ENCODE data around the gene ARHGAP9. TPM values are rescaled to one million over a fixed set of nuclear protein-coding genes. Genes with fewer than 3 reads are reported as not detected.

ARHGAP9 gene
- total RNA-seq, 2 donors from 2014 or later: 32.0 to 32.5 TPM

DNA sequence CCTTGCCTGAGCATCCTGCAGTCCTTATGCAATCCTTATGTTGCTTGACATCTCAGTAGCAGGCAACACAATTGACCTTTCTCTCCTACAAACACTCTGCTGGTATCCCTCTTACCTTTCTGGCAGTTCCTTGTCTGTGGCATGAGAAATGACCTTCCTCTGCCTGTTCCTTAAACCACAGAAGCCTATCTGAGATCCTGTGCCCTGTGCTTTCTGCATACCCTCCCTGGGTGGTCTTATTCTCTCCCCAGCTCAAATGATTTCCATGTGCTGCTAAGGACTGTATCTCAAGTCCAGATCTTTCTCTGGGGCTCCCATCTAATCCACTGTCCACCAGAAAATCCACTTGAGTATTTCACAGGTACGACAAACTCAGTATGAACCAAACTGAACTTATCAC, 2.0 kb upstream of the ARHGAP9 start:
- no peak for ATAC-seq (ENCODE audit: insufficient number of reproducible peaks, low FRiP score, low read depth)
- Histone ChIP-seq H3K27me3 (replicated peaks; ENCODE audit: insufficient read depth) (no peaks in the 10 kb centered on the region), H3K9me3 (no peaks in the 10 kb centered on the region), H3K4me1 (ENCODE audit: control insufficient read depth in 1 of 2, low read depth in 2 of 2) (no peaks in the 10 kb centered on the region), H3K36me3 (no peaks in the 10 kb centered on the region), H3K27ac (no peak overlapping the region), H3K4me3 (no peak overlapping the region)
- no peak for DNase-seq (ENCODE audit: low spot score)
- TF ChIP-seq, protein P1, sequence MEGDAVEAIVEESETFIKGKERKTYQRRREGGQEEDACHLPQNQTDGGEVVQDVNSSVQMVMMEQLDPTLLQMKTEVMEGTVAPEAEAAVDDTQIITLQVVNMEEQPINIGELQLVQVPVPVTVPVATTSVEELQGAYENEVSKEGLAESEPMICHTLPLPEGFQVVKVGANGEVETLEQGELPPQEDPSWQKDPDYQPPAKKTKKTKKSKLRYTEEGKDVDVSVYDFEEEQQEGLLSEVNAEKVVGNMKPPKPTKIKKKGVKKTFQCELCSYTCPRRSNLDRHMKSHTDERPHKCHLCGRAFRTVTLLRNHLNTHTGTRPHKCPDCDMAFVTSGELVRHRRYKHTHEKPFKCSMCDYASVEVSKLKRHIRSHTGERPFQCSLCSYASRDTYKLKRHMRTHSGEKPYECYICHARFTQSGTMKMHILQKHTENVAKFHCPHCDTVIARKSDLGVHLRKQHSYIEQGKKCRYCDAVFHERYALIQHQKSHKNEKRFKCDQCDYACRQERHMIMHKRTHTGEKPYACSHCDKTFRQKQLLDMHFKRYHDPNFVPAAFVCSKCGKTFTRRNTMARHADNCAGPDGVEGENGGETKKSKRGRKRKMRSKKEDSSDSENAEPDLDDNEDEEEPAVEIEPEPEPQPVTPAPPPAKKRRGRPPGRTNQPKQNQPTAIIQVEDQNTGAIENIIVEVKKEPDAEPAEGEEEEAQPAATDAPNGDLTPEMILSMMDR (IDR thresholded peaks at IDR 0.05): no peak

DNA sequence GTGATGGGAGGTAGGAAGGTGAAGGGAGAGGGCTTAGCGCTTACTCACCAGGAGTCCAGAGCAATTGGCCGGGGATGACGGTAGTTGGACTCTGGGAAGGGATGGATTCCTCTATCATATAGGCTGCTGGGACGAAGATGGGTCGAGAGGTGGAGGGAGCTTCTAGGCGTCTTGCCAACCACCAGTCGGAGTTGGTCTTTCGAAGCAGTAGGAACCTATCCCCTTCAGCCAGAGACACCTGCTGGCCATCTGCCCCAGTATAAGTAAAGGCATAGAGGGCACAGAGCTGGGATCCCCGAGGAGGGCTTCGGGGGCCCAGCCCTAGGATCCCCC, 657 bp downstream of the ARHGAP9 start:
- H3K27ac ChIP-seq: peak overlapping the region in 1 of 2 donors; percentile 34
- no peak for DNase-seq (ENCODE audit: low spot score)
- no peaks in the 10 kb centered on the region for H3K9me3 ChIP-seq
- peaks cover 15 to 17% of the 10 kb centered on the region in 2 donors for H3K4me1 ChIP-seq (ENCODE audit: control insufficient read depth in 1 of 2, low read depth in 2 of 2)
- TF ChIP-seq, protein P1 (IDR thresholded peaks at IDR 0.05): no peak
- no peaks in the 10 kb centered on the region for H3K27me3 ChIP-seq (replicated peaks; ENCODE audit: insufficient read depth)
- no peak for ATAC-seq (ENCODE audit: insufficient number of reproducible peaks, low FRiP score, low read depth)
- H3K36me3 ChIP-seq: no peaks in the 10 kb centered on the region
- H3K4me3 ChIP-seq: no peak overlapping the region

DNA sequence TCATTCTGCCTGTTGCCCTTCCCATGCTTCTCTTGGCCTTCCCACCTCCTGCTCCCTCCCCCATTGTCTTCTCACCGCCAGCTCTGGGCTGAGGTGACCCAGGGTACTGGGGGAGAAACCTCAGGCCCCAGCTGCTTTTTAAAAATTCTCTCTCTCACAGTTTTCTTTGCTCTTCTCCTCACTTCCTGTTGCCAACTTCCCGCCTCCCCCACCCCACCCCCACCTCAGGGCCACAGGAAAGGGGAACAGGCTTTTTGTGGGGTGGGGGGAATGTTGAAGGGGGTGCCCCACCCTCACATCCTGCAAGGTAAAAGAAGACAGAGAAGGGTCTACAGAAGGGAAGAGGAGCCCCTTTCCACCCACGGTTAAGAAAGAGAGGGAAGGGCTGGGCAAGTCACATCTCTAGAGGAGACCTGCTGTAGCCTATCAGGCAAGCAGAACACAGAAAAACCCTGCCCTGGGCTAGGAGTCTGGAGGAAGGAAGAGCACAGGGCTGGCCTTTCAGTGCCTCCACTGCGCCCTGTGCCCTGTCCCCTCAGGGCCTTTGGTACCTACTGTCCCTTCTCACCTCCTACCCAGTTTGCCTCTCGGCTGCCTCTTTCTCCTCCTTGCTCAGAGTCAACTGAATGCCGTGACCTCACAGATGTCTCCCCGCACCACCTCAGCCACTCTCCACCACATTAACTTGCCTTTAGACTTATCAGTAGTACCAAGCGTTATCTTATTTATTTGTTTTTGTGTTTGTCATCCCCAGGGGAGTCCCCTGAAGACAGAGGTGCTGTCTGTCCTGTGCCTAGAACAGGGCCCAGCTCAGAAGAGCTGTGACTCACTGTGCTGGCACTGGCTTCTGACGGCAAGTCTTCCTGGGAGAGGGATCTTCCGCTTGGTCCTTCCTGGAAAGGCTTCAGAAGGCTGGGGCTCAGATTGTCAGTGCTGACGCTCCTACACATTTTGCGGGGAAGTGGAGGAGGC, 1.7 kb downstream of the ARHGAP9 start:
- peak overlapping the region; percentile 72 for H3K4me3 ChIP-seq
- DNase-seq (ENCODE audit: low spot score) (no peak), ATAC-seq (ENCODE audit: insufficient number of reproducible peaks, low FRiP score, low read depth) (no peak)
- H3K9me3 ChIP-seq: no peaks in the 10 kb centered on the region
- peak overlapping the region; percentile 17 to 34 for H3K27ac ChIP-seq
- H3K4me1 ChIP-seq (ENCODE audit: control insufficient read depth in 1 of 2, low read depth in 2 of 2): peaks cover 15 to 17% of the 10 kb centered on the region in 2 donors
- no peaks in the 10 kb centered on the region for H3K27me3 ChIP-seq (replicated peaks; ENCODE audit: insufficient read depth)
- H3K36me3 ChIP-seq: no peaks in the 10 kb centered on the region
- TF ChIP-seq, protein P1 (IDR thresholded peaks at IDR 0.05): no peak

DNA sequence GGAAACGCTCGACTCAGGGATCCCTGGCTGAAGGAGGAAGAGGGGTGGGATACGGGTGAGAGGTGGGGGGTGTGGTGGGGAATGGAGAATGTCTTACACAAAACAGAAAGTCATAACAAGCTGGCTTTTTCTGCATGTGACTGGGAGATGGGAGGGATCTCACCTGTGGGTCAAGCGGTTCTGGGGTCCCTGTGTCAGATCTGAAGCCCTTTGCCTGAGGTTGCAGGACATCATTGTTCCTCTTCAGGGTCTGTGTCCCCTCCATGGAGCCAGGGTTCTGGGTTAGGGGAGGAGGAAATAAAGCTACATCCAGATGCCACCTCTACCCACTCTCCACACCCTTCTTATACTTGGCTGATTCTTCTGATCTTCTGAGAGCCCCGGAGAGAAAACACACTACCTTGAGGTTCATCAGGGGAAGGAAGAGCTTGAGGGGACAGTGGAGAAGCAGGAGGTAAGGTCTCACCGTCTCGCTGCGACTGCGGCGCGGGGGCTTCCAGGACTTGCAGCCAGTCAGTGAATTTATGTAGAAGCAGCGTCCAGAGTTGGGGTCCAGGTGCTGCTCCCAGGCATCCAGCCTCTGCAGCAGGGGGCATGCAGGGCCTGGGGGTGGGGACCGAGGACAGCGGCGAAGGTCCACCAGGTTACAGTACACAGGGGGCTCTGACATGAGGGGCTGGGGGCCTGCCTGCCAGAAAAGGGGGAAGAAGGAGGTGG, 2.5 kb downstream of the ARHGAP9 start:
- Histone ChIP-seq H3K27ac (no peak overlapping the region), H3K4me1 (ENCODE audit: control insufficient read depth in 1 of 2, low read depth in 2 of 2) (peaks cover 15 to 17% of the 10 kb centered on the region in 2 donors), H3K36me3 (no peaks in the 10 kb centered on the region), H3K4me3 (peak overlapping the region; percentile 72), H3K27me3 (replicated peaks; ENCODE audit: insufficient read depth) (no peaks in the 10 kb centered on the region), H3K9me3 (no peaks in the 10 kb centered on the region)
- no peak for ATAC-seq (ENCODE audit: insufficient number of reproducible peaks, low FRiP score, low read depth)
- no peak for DNase-seq (ENCODE audit: low spot score)
- TF ChIP-seq, protein P1 (IDR thresholded peaks at IDR 0.05): no peak
